Colonic mucosa (tissue), 4 donors: ENCODE measurements around the gene PDCD2. TPM values are rescaled to one million over a fixed set of nuclear protein-coding genes. Genes with fewer than 3 reads are reported as not detected.

Experiments used
- DNase-seq: peaks from one replicate; pipeline ENCODE4 v3.0.0-alpha.2; 2020
- H3K27ac ChIP-seq: fragments of 200-600 bp; one replicate; pipeline ENCODE4 v1.8.0; 2021
- H3K27me3 ChIP-seq: fragments of 200-600 bp; one replicate; pipeline ENCODE4 v1.8.0; 2021
- H3K36me3 ChIP-seq: fragments of 200-600 bp; one replicate; pipeline ENCODE4 v1.8.0; 2021
- H3K4me1 ChIP-seq: fragments of 200-600 bp; one replicate; pipeline ENCODE4 v1.8.0; 2021; ENCODE audit warnings: mild to moderate bottlenecking
- H3K4me3 ChIP-seq: fragments of 200-600 bp; one replicate; pipeline ENCODE4 v1.8.0; 2021
- H3K9ac ChIP-seq, 2 donors: one replicate each; pipeline ENCODE4 v1.7.0; 2013; ENCODE audit warnings: control low read depth in 2 of 2, low read depth in 2 of 2, low read length in 2 of 2
- H3K9me3 ChIP-seq: fragments of 200-600 bp; one replicate; pipeline ENCODE4 v1.8.0; 2021
- CTCF ChIP-seq: fragments of 200-600 bp; IDR thresholded peaks from one replicate; pipeline ENCODE4 v1.8.0; 2022; ENCODE audit warnings: antibody characterized with exemption, mild to moderate bottlenecking
- intact Hi-C: fragments of 100-400 bp; cut with DNase I; formaldehyde crosslinking; loops from one replicate; pipeline ENCODE4 v1.14.1; 2022
- total RNA-seq, 2 donors: library from RNA; stranded (reverse); fragmentation: NEBNext Ultra II Directional in 1 of 2; extraction: Animal tissue kit (Norgen Biotek cat#: 25700) in 1 of 2; gene quantifications; one replicate each; pipeline ENCODE4 v1.2.1, GENCODE V29; 2021
- donor health status: healthy.
- donor health status: DM: no; HTN: no; CAD: no.
- donor health status: DM: no; HTN: no; CAD: no.

The PDCD2 gene
- total RNA-seq, 2 donors from 2014 or later, result 46.7 to 61.5 TPM

DNA sequence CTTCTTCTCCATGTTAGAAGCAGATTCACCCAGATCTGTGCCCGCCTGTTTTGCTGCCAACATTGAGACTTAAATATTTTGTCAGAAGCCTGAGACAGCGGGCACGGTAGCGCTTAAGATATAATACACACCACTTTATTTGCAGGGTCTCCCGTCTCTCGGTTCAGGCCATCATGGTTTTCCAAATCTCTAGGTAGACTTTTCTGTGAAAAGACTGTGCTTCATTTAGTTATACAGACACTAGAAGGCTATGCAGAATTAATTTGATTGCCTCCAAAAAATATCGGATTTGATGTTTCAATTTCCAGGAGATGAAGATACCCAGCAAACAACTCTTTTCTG is 29.7 kb downstream of the PDCD2 start:
- H3K27ac ChIP-seq, result peak overlapping the region; percentile 63
- peaks cover 19% of the 10 kb centered on the region for H3K4me1 ChIP-seq
- peak overlapping the region; percentile 86 to 88 for H3K9ac ChIP-seq
- H3K27me3 ChIP-seq, result no peaks in the 10 kb centered on the region
- no peaks in the 10 kb centered on the region for H3K9me3 ChIP-seq
- H3K4me3 ChIP-seq, result peak overlapping the region; percentile 72
- DNase-seq, result no peak
- TF ChIP-seq CTCF, result no peak
- intact Hi-C loops, result loop anchor here (2.0 kb wide), 1 partner anchor 804 kb away; the partner anchor contains the start of genes DYNLT2 and ERMARD
- H3K36me3 ChIP-seq, result no peaks in the 10 kb centered on the region

- Histone ChIP-seq H3K27me3 (no peaks in the 10 kb centered on the region), H3K4me1 (peaks cover 19% of the 10 kb centered on the region)
Measured at GRCh38 chr6:170554013-170554795, 30.2 kb downstream of the PDCD2 start, which contains the start of gene TBP. TSS of gene TBP (plus strand) at chr6:170554369. CDS start at chr6:170557030, 2,661 bp downstream.

GRCh38 chr6:170553534-170554012 is 30.9 kb downstream of the PDCD2 start:
- H3K27me3 ChIP-seq, result no peaks in the 10 kb centered on the region
- H3K27ac ChIP-seq, result peak overlapping the region; percentile 86
- no peak for TF ChIP-seq CTCF
- peak overlapping the region; percentile 72 for H3K4me3 ChIP-seq
- no peak for DNase-seq
- H3K4me1 ChIP-seq, result peaks cover 19% of the 10 kb centered on the region
- intact Hi-C loops, result loop anchor here (2.0 kb wide), 1 partner anchor 803 kb away; the partner anchor contains the start of genes DYNLT2 and ERMARD
- peak overlapping the region in 1 of 2 donors; percentile 88 for H3K9ac ChIP-seq
- H3K36me3 ChIP-seq, result peaks cover under 1% of the 10 kb centered on the region
- H3K9me3 ChIP-seq, result no peaks in the 10 kb centered on the region

More at GRCh38 chr6:170554013-170554795, 30.2 kb downstream of the PDCD2 start, which contains the start of gene TBP:
- peak within 1 kb of the TSS; percentile 72 for H3K4me3 ChIP-seq
- peak within 1 kb of the TSS; percentile 86 for H3K27ac ChIP-seq
- intact Hi-C loops, result loop anchor here (2.0 kb wide), 1 partner anchor 803 kb away; the partner anchor contains the start of genes DYNLT2 and ERMARD
- DNase-seq, result peak; percentile 98
- peak within 1 kb of the TSS; percentile 86 to 88 for H3K9ac ChIP-seq
- no peaks in the 10 kb centered on the region for H3K9me3 ChIP-seq
- no peak for TF ChIP-seq CTCF
- no peaks in the 10 kb centered on the region for H3K36me3 ChIP-seq

GRCh38 chr6:170552765-170553533 is 31.5 kb downstream of the PDCD2 start, which contains the start of gene PSMB1:
TSS of gene PSMB1 (minus strand) at chr6:170553307. CDS start at chr6:170553242, 65 bp downstream.
- Histone ChIP-seq H3K4me1 (peaks cover 19% of the 10 kb centered on the region), H3K9me3 (no peaks in the 10 kb centered on the region), H3K36me3 (peaks cover 6% of the 10 kb centered on the region), H3K27me3 (no peaks in the 10 kb centered on the region), H3K27ac (peak within 1 kb of the TSS; percentile 86), H3K9ac (peak within 1 kb of the TSS; percentile 70 to 88), H3K4me3 (peak within 1 kb of the TSS; percentile 72)
- TF ChIP-seq CTCF, result no peak
- peak; percentile 96 for DNase-seq
- intact Hi-C loops, result no loop called here

- no peak overlapping the region for H3K9ac ChIP-seq
- intact Hi-C loops, result no loop called here
- no peaks in the 10 kb centered on the region for H3K27me3 ChIP-seq
Measured at GRCh38 chr6:170545405-170545804, 39.0 kb downstream of the PDCD2 start.

More at GRCh38 chr6:170545405-170545804, 39.0 kb downstream of the PDCD2 start:
- TF ChIP-seq CTCF, result no peak
- H3K36me3 ChIP-seq, result peaks cover 39% of the 10 kb centered on the region
- H3K4me1 ChIP-seq, result no peaks in the 10 kb centered on the region
- H3K9me3 ChIP-seq, result no peaks in the 10 kb centered on the region
- H3K4me3 ChIP-seq, result no peak overlapping the region
- H3K27ac ChIP-seq, result no peak overlapping the region
- DNase-seq, result no peak
